ENCODE results near the gene PRM1. TPM values are rescaled to one million over a fixed set of nuclear protein-coding genes. Genes with fewer than 3 reads are reported as not detected.

Gene PRM1
- total and polyA plus RNA-seq, 2 experiments from 2014 or later = not detected

DNA sequence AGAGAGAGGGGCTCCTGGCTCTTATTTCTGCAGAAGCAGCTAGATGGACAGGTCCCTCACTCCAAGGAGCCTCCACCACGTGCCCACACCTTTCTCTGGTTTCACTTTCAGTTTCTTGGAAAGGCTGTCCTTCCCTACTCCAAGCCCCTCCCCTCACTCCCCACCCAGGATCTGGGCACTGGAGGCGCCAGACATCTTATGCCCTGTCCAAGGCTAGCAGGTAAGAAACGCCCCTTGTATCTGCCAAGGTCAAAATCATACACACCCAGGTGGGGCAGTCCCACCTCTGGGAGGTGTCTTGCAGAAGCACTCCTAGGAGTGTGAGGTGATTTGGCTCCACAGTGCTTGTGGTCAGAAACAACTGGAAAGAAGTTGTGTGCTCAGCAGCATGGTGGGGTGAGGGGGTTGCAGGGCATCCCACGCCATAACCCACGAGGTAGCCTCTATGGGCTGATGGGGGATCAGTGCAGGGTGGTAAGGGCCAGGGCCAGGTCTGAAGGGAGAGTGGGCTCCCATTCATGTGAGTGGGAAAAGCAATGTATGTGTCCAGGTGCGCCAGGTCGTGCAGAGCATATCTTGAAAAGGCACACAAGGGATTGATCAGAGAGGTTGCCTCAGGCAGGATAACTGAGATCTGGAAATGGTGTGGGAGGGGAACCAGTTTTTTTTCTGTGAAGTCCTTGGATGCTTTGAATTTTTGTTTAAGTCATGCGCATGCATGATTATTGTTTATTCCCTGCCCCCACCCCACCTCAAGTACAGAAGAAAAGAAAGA lies 31.8 kb upstream of the PRM1 start:
- no peak overlapping the region for H3K27ac ChIP-seq
- H3K9me3 ChIP-seq (ENCODE audit: low read depth) = no peaks in the 10 kb centered on the region
- no peaks in the 10 kb centered on the region for H3F3A ChIP-seq (ENCODE audit: insufficient read depth)
- H3K4me2 ChIP-seq (ENCODE audit: unreplicated experiment) = peak overlapping the region; percentile 10
- peaks cover 20% of the 10 kb centered on the region for H3K4me1 ChIP-seq (ENCODE audit: insufficient read depth)
- H3K4me3 ChIP-seq = no peak overlapping the region
- no peaks in the 10 kb centered on the region for H3K36me3 ChIP-seq (ENCODE audit: low read depth)
- 74 to 77% methylated on average over 7 to 8 of the region's 8 CpGs for WGBS, 2 experiments (ENCODE audit: low coverage in 1 of 2, low lambda C conversion rate in 2 of 2, missing lambda C conversion rate in 2 of 2)
- H3K27me3 ChIP-seq (replicated peaks; ENCODE audit: insufficient read depth) = no peaks in the 10 kb centered on the region
- H3K9me2 ChIP-seq (ENCODE audit: insufficient read depth) = no peaks in the 10 kb centered on the region
- DNase-seq = peak; percentile 47
- in situ Hi-C loops (cut with MboI) = no loop called here
- no peaks in the 10 kb centered on the region for H3K79me2 ChIP-seq (ENCODE audit: insufficient read depth)
- peak overlapping the region; percentile 33; the same call in 1 of the 2 replicates for H2AFZ ChIP-seq
- peak overlapping the region; percentile 21; the same call in 1 of the 2 replicates for H3K9ac ChIP-seq
- H4K20me1 ChIP-seq (ENCODE audit: insufficient read depth) = no peaks in the 10 kb centered on the region
- no peak for TF ChIP-seq EZH2phosphoT487 (IDR thresholded peaks at IDR 0.05; ENCODE audit: insufficient read depth, low read depth)
- no peak for TF ChIP-seq EZH2 (IDR thresholded peaks at IDR 0.05; ENCODE audit: insufficient read depth, poor library complexity, severe bottlenecking)

DNA sequence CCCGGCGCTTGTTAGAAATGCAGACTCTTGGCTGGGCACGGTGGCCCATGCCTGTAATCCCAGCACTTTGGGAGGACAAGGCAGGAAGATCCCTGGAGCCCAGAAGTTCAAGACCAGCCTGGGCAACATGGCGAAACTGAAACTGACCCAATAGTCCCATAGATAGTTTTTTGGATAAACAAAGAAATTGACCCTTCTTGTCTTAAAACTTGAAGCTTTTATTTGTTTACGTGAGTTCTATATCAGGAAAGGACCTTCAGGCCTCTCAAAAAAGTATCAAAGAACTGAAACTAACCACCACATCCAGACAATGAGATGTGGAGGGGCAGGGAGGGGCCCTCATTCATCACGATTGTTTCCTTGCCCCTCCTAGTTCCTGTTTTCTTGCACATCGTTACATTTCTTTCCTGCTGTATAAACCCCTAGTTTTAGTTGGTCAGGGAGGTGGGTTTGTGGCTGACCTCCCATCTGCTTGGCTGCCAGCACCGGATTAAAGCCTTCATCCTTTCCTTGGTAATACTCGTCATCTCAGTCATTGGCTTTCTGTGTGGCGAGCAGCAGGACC lies 29.9 kb upstream of the PRM1 start:
- Histone ChIP-seq H3F3A (ENCODE audit: insufficient read depth) (no peaks in the 10 kb centered on the region), H4K20me1 (ENCODE audit: insufficient read depth) (no peaks in the 10 kb centered on the region), H3K4me2 (ENCODE audit: unreplicated experiment) (no peak overlapping the region), H3K9me3 (ENCODE audit: low read depth) (no peaks in the 10 kb centered on the region), H2AFZ (no peak overlapping the region), H3K27ac (no peak overlapping the region), H3K9ac (no peak overlapping the region), H3K9me2 (ENCODE audit: insufficient read depth) (no peaks in the 10 kb centered on the region), H3K4me3 (no peak overlapping the region), H3K79me2 (ENCODE audit: insufficient read depth) (no peaks in the 10 kb centered on the region), H3K27me3 (replicated peaks; ENCODE audit: insufficient read depth) (no peaks in the 10 kb centered on the region), H3K4me1 (ENCODE audit: insufficient read depth) (peaks cover 20% of the 10 kb centered on the region), H3K36me3 (ENCODE audit: low read depth) (no peaks in the 10 kb centered on the region)
- in situ Hi-C loops (cut with MboI) = no loop called here
- DNase-seq = no peak
- TF ChIP-seq EZH2 (IDR thresholded peaks at IDR 0.05; ENCODE audit: insufficient read depth, poor library complexity, severe bottlenecking) (no peak), EZH2phosphoT487 (IDR thresholded peaks at IDR 0.05; ENCODE audit: insufficient read depth, low read depth) (no peak)
- 84 to 91% methylated on average over 10 of the region's 10 CpGs for WGBS, 2 experiments (ENCODE audit: low coverage in 1 of 2, low lambda C conversion rate in 2 of 2, missing lambda C conversion rate in 2 of 2)

DNA sequence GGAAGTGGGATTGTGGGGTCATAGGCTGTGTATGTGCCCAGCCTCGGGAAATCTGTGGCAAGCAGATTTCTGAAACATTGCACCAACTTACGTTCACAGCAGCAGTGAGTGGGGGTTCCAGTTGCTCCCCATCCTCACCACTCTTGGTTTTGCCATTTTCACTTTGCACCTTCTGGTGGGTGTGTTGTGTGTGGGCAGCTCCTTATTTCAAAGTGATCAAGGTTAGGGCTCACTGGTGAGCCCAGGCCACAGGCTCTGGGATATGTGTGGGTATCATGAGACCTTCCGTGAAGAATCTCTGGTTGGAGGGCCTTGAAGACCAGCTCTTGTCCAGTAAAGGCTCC lies 29.5 kb upstream of the PRM1 start:
- H3K4me1 ChIP-seq (ENCODE audit: insufficient read depth) = peaks cover 20% of the 10 kb centered on the region
- H3K36me3 ChIP-seq (ENCODE audit: low read depth) = no peaks in the 10 kb centered on the region
- 96% methylated on average over 3 of the region's 3 CpGs for WGBS, 2 experiments (ENCODE audit: low coverage in 1 of 2, low lambda C conversion rate in 2 of 2, missing lambda C conversion rate in 2 of 2)

DNA sequence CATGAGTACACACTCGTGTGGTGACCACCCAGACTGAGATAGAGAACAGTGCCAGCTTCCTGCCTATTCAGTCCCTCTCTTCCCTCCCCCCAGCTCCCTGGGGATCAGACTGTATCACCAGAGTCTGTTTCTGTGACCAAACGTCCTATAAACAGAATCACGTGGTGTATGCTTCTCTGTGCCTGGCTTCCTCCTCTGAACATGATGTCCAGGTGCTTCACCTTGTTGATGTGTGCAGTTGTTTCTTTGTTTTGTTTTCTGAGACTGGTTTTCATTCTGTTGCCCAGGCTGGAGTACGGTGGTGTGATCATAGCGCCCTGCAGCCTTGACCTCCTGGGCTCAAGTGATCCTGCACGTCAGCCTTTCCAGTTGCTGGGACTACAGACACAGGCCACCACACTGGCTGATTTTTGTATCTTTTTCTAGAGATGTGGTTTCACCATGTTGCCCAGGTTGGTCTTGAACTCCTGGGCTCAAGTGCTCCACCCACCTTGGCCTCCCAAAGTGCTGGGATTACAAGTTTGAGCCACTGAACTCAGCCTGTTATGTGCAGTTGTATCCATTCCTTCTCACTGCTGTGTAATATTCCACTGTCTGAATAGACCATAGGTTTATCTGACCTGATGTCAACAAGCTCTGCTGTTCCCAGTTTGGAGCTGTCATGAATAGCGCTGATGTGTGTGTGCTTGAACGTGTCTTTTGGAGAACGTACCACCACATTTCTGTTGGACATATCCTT lies 28.9 kb upstream of the PRM1 start:
- Histone ChIP-seq H3K4me2 (ENCODE audit: unreplicated experiment) (no peak overlapping the region), H3F3A (ENCODE audit: insufficient read depth) (no peaks in the 10 kb centered on the region), H4K20me1 (ENCODE audit: insufficient read depth) (no peaks in the 10 kb centered on the region), H3K9me3 (ENCODE audit: low read depth) (no peaks in the 10 kb centered on the region), H3K9me2 (ENCODE audit: insufficient read depth) (no peaks in the 10 kb centered on the region), H3K9ac (no peak overlapping the region), H2AFZ (no peak overlapping the region), H3K4me1 (ENCODE audit: insufficient read depth) (peaks cover 20% of the 10 kb centered on the region), H3K4me3 (no peak overlapping the region), H3K36me3 (ENCODE audit: low read depth) (no peaks in the 10 kb centered on the region), H3K79me2 (ENCODE audit: insufficient read depth) (no peaks in the 10 kb centered on the region), H3K27me3 (replicated peaks; ENCODE audit: insufficient read depth) (no peaks in the 10 kb centered on the region), H3K27ac (no peak overlapping the region)
- no peak for TF ChIP-seq EZH2 (IDR thresholded peaks at IDR 0.05; ENCODE audit: insufficient read depth, poor library complexity, severe bottlenecking)
- no peak for DNase-seq
- in situ Hi-C loops (cut with MboI) = no loop called here
- 65 to 67% methylated on average over 9 of the region's 9 CpGs for WGBS, 2 experiments (ENCODE audit: low coverage in 1 of 2, low lambda C conversion rate in 2 of 2, missing lambda C conversion rate in 2 of 2)

More for the DNA sequence above, 29.5 kb upstream of the PRM1 start:
- Histone ChIP-seq H3K4me2 (ENCODE audit: unreplicated experiment) (no peak overlapping the region), H3F3A (ENCODE audit: insufficient read depth) (no peaks in the 10 kb centered on the region), H3K9ac (no peak overlapping the region), H3K79me2 (ENCODE audit: insufficient read depth) (no peaks in the 10 kb centered on the region), H3K27me3 (replicated peaks; ENCODE audit: insufficient read depth) (no peaks in the 10 kb centered on the region), H3K9me3 (ENCODE audit: low read depth) (no peaks in the 10 kb centered on the region), H3K4me3 (no peak overlapping the region), H2AFZ (no peak overlapping the region), H3K27ac (no peak overlapping the region), H3K9me2 (ENCODE audit: insufficient read depth) (no peaks in the 10 kb centered on the region), H4K20me1 (ENCODE audit: insufficient read depth) (no peaks in the 10 kb centered on the region)
- TF ChIP-seq EZH2phosphoT487 (IDR thresholded peaks at IDR 0.05; ENCODE audit: insufficient read depth, low read depth) (no peak), EZH2 (IDR thresholded peaks at IDR 0.05; ENCODE audit: insufficient read depth, poor library complexity, severe bottlenecking) (no peak)
- in situ Hi-C loops (cut with MboI) = no loop called here
- no peak for DNase-seq
